ENCODE measurements around the gene ERAP2. TPM values are rescaled to one million over a fixed set of nuclear protein-coding genes. Genes with fewer than 3 reads are reported as not detected.

The ERAP2 gene
- polyA plus RNA-seq, 3 donors, result 3.0 to 20.4 (median 3.4) TPM

GRCh38 chr5:96856371-96856770, 19.9 kb upstream of the ERAP2 start:
- WGBS (ENCODE audit: insufficient coverage), result 88% methylated on average over 1 of the region's 3 CpGs
- Mint-ChIP-seq H3K27me3 (ENCODE audit: low read depth in 3 of 3) (peaks cover 0 to 2% (median 0%) of the 10 kb centered on the region in 3 donors), H3K36me3 (no peaks in the 10 kb centered on the region), H3K27ac (no peak overlapping the region), H3K4me3 (no peak overlapping the region), H3K4me1 (peaks cover 19% of the 10 kb centered on the region), H3K9me3 (no peaks in the 10 kb centered on the region)
- Histone ChIP-seq H3K27me3 (ENCODE audit: control insufficient read depth in 2 of 2, insufficient read depth in 2 of 2, low read length in 2 of 2) (no peaks in the 10 kb centered on the region), H2AFZ (ENCODE audit: insufficient read depth, low read depth, low read length, poor library complexity, severe bottlenecking) (no peak overlapping the region), H3K4me3 (replicated peaks in 1 of 3; ENCODE audit: low read depth in 2 of 3, low read length in 3 of 3) (no peak overlapping the region), H3K4me2 (replicated peaks; ENCODE audit: extremely low read depth, low read length, poor library complexity, severe bottlenecking) (no peak overlapping the region), H3K4me1 (ENCODE audit: control insufficient read depth in 1 of 2, insufficient read depth in 2 of 2, low read length in 2 of 2) (peaks cover 13 to 17% of the 10 kb centered on the region in 2 donors), H3K27ac (ENCODE audit: low read depth in 1 of 2, low read length in 2 of 2) (no peak overlapping the region), H3K9me3 (replicated peaks in 1 of 2; ENCODE audit: control insufficient read depth in 1 of 2, insufficient read depth in 1 of 2, low read length in 2 of 2) (no peaks in the 10 kb centered on the region), H3K79me2 (ENCODE audit: insufficient read depth, low read length) (no peaks in the 10 kb centered on the region), H3K9ac (ENCODE audit: insufficient read depth, low read length, poor library complexity, severe bottlenecking) (no peak overlapping the region), H3K36me3 (replicated peaks in 1 of 2; ENCODE audit: control insufficient read depth in 1 of 2, insufficient read depth in 2 of 2, low read length in 2 of 2) (no peaks in the 10 kb centered on the region), H4K20me1 (ENCODE audit: insufficient read depth, low read length) (no peaks in the 10 kb centered on the region)
- TF ChIP-seq CTCF (IDR thresholded peaks at IDR 0.05), result no peak
- DNase-seq, result no peak
- intact Hi-C loops (cut with micrococcal nuclease), result no loop called here

GRCh38 chr5:96857454-96857853, 18.8 kb upstream of the ERAP2 start:
- DNase-seq, result no peak
- H3K9me3 ChIP-seq (replicated peaks in 1 of 2; ENCODE audit: control insufficient read depth in 1 of 2, insufficient read depth in 1 of 2, low read length in 2 of 2), result no peaks in the 10 kb centered on the region
- no peaks in the 10 kb centered on the region for H3K79me2 ChIP-seq (ENCODE audit: insufficient read depth, low read length)
- Mint-ChIP-seq H3K4me1 (peaks cover 19% of the 10 kb centered on the region), H3K36me3 (no peaks in the 10 kb centered on the region), H3K27ac (no peak overlapping the region), H3K9me3 (no peaks in the 10 kb centered on the region), H3K27me3 (ENCODE audit: low read depth in 3 of 3) (peaks cover 0 to 2% (median 0%) of the 10 kb centered on the region in 3 donors), H3K4me3 (no peak overlapping the region)
- H4K20me1 ChIP-seq (ENCODE audit: insufficient read depth, low read length), result no peaks in the 10 kb centered on the region
- H3K4me1 ChIP-seq (ENCODE audit: control insufficient read depth in 1 of 2, insufficient read depth in 2 of 2, low read length in 2 of 2), result peaks cover 13 to 17% of the 10 kb centered on the region in 2 donors
- TF ChIP-seq CTCF (IDR thresholded peaks at IDR 0.05), result no peak
- H2AFZ ChIP-seq (ENCODE audit: insufficient read depth, low read depth, low read length, poor library complexity, severe bottlenecking), result no peak overlapping the region
- no CpG with 5 or more reads among the region's 1 CpG for WGBS (ENCODE audit: insufficient coverage)
- H3K36me3 ChIP-seq (replicated peaks in 1 of 2; ENCODE audit: control insufficient read depth in 1 of 2, insufficient read depth in 2 of 2, low read length in 2 of 2), result no peaks in the 10 kb centered on the region
- H3K27me3 ChIP-seq (ENCODE audit: control insufficient read depth in 2 of 2, insufficient read depth in 2 of 2, low read length in 2 of 2), result no peaks in the 10 kb centered on the region
- no peak overlapping the region for H3K4me3 ChIP-seq (replicated peaks in 1 of 3; ENCODE audit: low read depth in 2 of 3, low read length in 3 of 3)
- no peak overlapping the region for H3K9ac ChIP-seq (ENCODE audit: insufficient read depth, low read length, poor library complexity, severe bottlenecking)
- intact Hi-C loops (cut with micrococcal nuclease), result no loop called here
- no peak overlapping the region for H3K4me2 ChIP-seq (replicated peaks; ENCODE audit: extremely low read depth, low read length, poor library complexity, severe bottlenecking)
- no peak overlapping the region for H3K27ac ChIP-seq (ENCODE audit: low read depth in 1 of 2, low read length in 2 of 2)
